HG03439 (cell line): ENCODE results near the gene GNAL.

ENCODE experiments used
- ATAC-seq: cut with Tn5 transposase; IDR thresholded peaks from one replicate; pipeline ENCODE4 v1.9.1; 2021; ENCODE audit warnings: mild to moderate bottlenecking, moderate library complexity; ENCODE audit not compliant: unreplicated experiment

The GNAL gene

GRCh38 chr18:11760498-11761167 lies 71.6 kb downstream of the GNAL start:
- ATAC-seq = no peak

- no peak for ATAC-seq
Observed at GRCh38 chr18:11761553-11761952, 72.5 kb downstream of the GNAL start.

- ATAC-seq = no peak
Observed at GRCh38 chr18:11762429-11762828, 73.4 kb downstream of the GNAL start.

GRCh38 chr18:11767329-11767728 lies 78.3 kb downstream of the GNAL start:
- ATAC-seq = no peak

GRCh38 chr18:11767935-11768334 lies 78.9 kb downstream of the GNAL start:
- no peak for ATAC-seq

GRCh38 chr18:11775436-11776174 lies 86.5 kb downstream of the GNAL start:
- no peak for ATAC-seq

- ATAC-seq = no peak
Observed at GRCh38 chr18:11780042-11780441, 91.0 kb downstream of the GNAL start.

GRCh38 chr18:11783716-11784331 lies 94.8 kb downstream of the GNAL start:
- no peak for ATAC-seq

- no peak for ATAC-seq
Observed at GRCh38 chr18:11784674-11785304, 95.7 kb downstream of the GNAL start.

GRCh38 chr18:11785444-11786055 lies 96.5 kb downstream of the GNAL start:
- ATAC-seq = no peak

- no peak for ATAC-seq
Observed at GRCh38 chr18:11789716-11790510, 100.8 kb downstream of the GNAL start.

GRCh38 chr18:11791131-11791530 lies 102.1 kb downstream of the GNAL start:
- no peak for ATAC-seq

- ATAC-seq = no peak
Observed at GRCh38 chr18:11792632-11793031, 103.6 kb downstream of the GNAL start.

- no peak for ATAC-seq
Observed at GRCh38 chr18:11794195-11794594, 105.1 kb downstream of the GNAL start.

GRCh38 chr18:11795916-11796315 lies 106.9 kb downstream of the GNAL start:
- ATAC-seq = no peak

GRCh38 chr18:11798271-11798670 lies 109.2 kb downstream of the GNAL start:
- no peak for ATAC-seq

GRCh38 chr18:11799066-11799465 lies 110.0 kb downstream of the GNAL start:
- ATAC-seq = no peak

GRCh38 chr18:11800566-11801334 lies 111.7 kb downstream of the GNAL start:
- ATAC-seq = no peak

GRCh38 chr18:11801573-11801972 lies 112.5 kb downstream of the GNAL start:
- no peak for ATAC-seq

- ATAC-seq = no peak
Observed at GRCh38 chr18:11802158-11802557, 113.1 kb downstream of the GNAL start.
